ENCODE data around the gene WDR46.

The WDR46 gene

GRCh38 chr6:33314515-33314942, 25.5 kb upstream of the WDR46 start (continued):
- TF ChIP-seq ZNF398 (tag by site-specific recombination; IDR thresholded peaks at IDR 0.05) = peak; percentile 81
- TF ChIP-seq ZNF549 (tag by site-specific recombination; IDR thresholded peaks at IDR 0.05) = no peak
- no peak for TF ChIP-seq BCL11B (tag by site-specific recombination; IDR thresholded peaks at IDR 0.05; ENCODE audit: low read depth)
- TF ChIP-seq ZNF132 (tag by site-specific recombination; IDR thresholded peaks at IDR 0.05; ENCODE audit: borderline replicate concordance) = no peak
- no peak for TF ChIP-seq ZNF692 (tag by site-specific recombination; IDR thresholded peaks at IDR 0.05)
- TF ChIP-seq ZNF18 (tag by site-specific recombination; IDR thresholded peaks at IDR 0.05) = no peak
- no peak for TF ChIP-seq ZNF670 (tag by site-specific recombination; IDR thresholded peaks at IDR 0.05; ENCODE audit: low read depth)
- TF ChIP-seq ZNF768 (tag by site-specific recombination; IDR thresholded peaks at IDR 0.05) = no peak
- no peak for TF ChIP-seq ZNF19 (tag by site-specific recombination; IDR thresholded peaks at IDR 0.05; ENCODE audit: low read depth)
- no peak for TF ChIP-seq ZNF529 (tag by site-specific recombination; IDR thresholded peaks at IDR 0.05; ENCODE audit: insufficient replicate concordance)
- no peak for TF ChIP-seq INSM2 (tag by site-specific recombination; IDR thresholded peaks at IDR 0.05)
- no peak for TF ChIP-seq HOXD13 (CRISPR knock-in tag; IDR thresholded peaks at IDR 0.05; ENCODE audit: borderline replicate concordance)
- TF ChIP-seq ZNF747 (tag by site-specific recombination; IDR thresholded peaks at IDR 0.05) = no peak
- TF ChIP-seq ZNF175 (tag by site-specific recombination; IDR thresholded peaks at IDR 0.05) = no peak
- no peak for TF ChIP-seq ZNF37A (tag by site-specific recombination; IDR thresholded peaks at IDR 0.05)
- no peak for TF ChIP-seq ZNF776 (tag by site-specific recombination; IDR thresholded peaks at IDR 0.05; ENCODE audit: borderline replicate concordance)
- TF ChIP-seq ZNF449 (tag by site-specific recombination; IDR thresholded peaks at IDR 0.05) = no peak
- no peak for TF ChIP-seq ZNF558 (tag by site-specific recombination; IDR thresholded peaks at IDR 0.05)
- no peak for TF ChIP-seq ZNF274 (IDR thresholded peaks at IDR 0.05; ENCODE audit: low read length)
- TF ChIP-seq ZNF274 (tag by site-specific recombination; IDR thresholded peaks at IDR 0.05; ENCODE audit: borderline replicate concordance) = no peak
- TF ChIP-seq AEBP2 (tag by site-specific recombination; IDR thresholded peaks at IDR 0.05; ENCODE audit: borderline replicate concordance) = no peak
- TF ChIP-seq PRDM10 (tag by site-specific recombination; IDR thresholded peaks at IDR 0.05) = peak; percentile 99
- TF ChIP-seq ZNF174 (tag by site-specific recombination; IDR thresholded peaks at IDR 0.05) = no peak
- TF ChIP-seq ZNF394 (tag by site-specific recombination; IDR thresholded peaks at IDR 0.05; ENCODE audit: borderline replicate concordance) = no peak
- no peak for TF ChIP-seq ZEB2 (tag by site-specific recombination; IDR thresholded peaks at IDR 0.05)
- TF ChIP-seq ZBTB6 (tag by site-specific recombination; IDR thresholded peaks at IDR 0.05) = no peak

Data from HEK293 (cell line).